EH (cell line): ENCODE data around the gene EHD1.
A peak's percentile ranks its signal among the peaks of the same experiment; 100 is the strongest.

Experiments
- DNase-seq: peaks from one replicate; pipeline ENCODE4 v3.0.0-alpha.2; 2015; ENCODE audit warnings: low read depth

Gene EHD1

GRCh38 chr11:64878494-64879243 is at the start of gene EHD1:
TSS of gene EHD1 (minus strand) at chr11:64878621. CDS start at chr11:64878464, 157 bp downstream.
- peak; percentile 96 for DNase-seq

GRCh38 chr11:64926689-64927088 is 48.3 kb upstream of the EHD1 start:
- no peak for DNase-seq

- DNase-seq: no peak
These were observed 47.4 kb upstream of the EHD1 start for GRCh38 chr11:64925536-64926436.

GRCh38 chr11:64924910-64925284 is 46.5 kb upstream of the EHD1 start:
- peak; percentile 26 for DNase-seq

- peak; percentile 97 for DNase-seq
These were observed 45.8 kb upstream of the EHD1 start, which contains the start of gene PPP2R5B for GRCh38 chr11:64923944-64924909. TSS of gene PPP2R5B (plus strand) at chr11:64924689. CDS start at chr11:64925735, 1,046 bp downstream.

GRCh38 chr11:64923151-64923661 is 44.8 kb upstream of the EHD1 start:
- no peak for DNase-seq

- no peak for DNase-seq
These were observed 43.0 kb upstream of the EHD1 start for GRCh38 chr11:64921384-64921783.

- no peak for DNase-seq
These were observed 41.7 kb upstream of the EHD1 start for GRCh38 chr11:64920124-64920523.

- DNase-seq: no peak
These were observed 41.2 kb upstream of the EHD1 start for GRCh38 chr11:64919627-64920026.

GRCh38 chr11:64918017-64918416 is 39.6 kb upstream of the EHD1 start:
- DNase-seq: peak; percentile 72

- no peak for DNase-seq
These were observed 39.2 kb upstream of the EHD1 start for GRCh38 chr11:64917663-64917995.

- peak; percentile 100 for DNase-seq
These were observed 38.6 kb upstream of the EHD1 start, which contains the start of gene ATG2A for GRCh38 chr11:64916775-64917662. TSS of gene ATG2A (minus strand) at chr11:64917209. CDS start at chr11:64917135, 74 bp downstream.

- DNase-seq: peak; percentile 41
These were observed 37.8 kb upstream of the EHD1 start for GRCh38 chr11:64916040-64916774.

- no peak for DNase-seq
These were observed 37.0 kb upstream of the EHD1 start for GRCh38 chr11:64915376-64915887.

GRCh38 chr11:64914123-64914522 is 35.7 kb upstream of the EHD1 start:
- no peak for DNase-seq

- DNase-seq: no peak
These were observed 34.8 kb upstream of the EHD1 start for GRCh38 chr11:64913171-64913727.

- no peak for DNase-seq
These were observed 33.3 kb upstream of the EHD1 start for GRCh38 chr11:64911689-64912088.

GRCh38 chr11:64911142-64911541 is 32.7 kb upstream of the EHD1 start:
- DNase-seq: no peak

- no peak for DNase-seq
These were observed 32.2 kb upstream of the EHD1 start for GRCh38 chr11:64910451-64911093.
